GM19468 (cell line): ENCODE measurements around the gene FNBP1L.
"Not testable (repeated sequence)": the region's sequence is repeated elsewhere in the genome, so short reads cannot be mapped to it uniquely, and the experiment has no call there.

ENCODE experiments used
- ATAC-seq: cut with Tn5 transposase; IDR thresholded peaks from one replicate; pipeline ENCODE4 v1.9.1; 2021; ENCODE audit warnings: mild to moderate bottlenecking, moderate library complexity, moderate number of reproducible peaks; ENCODE audit not compliant: unreplicated experiment; ENCODE audit errors: extremely low read depth

Gene FNBP1L

GRCh38 chr1:93585059-93585966 lies 137.4 kb downstream of the FNBP1L start:
- ATAC-seq = no peak

- no peak for ATAC-seq
These were observed 139.4 kb downstream of the FNBP1L start for GRCh38 chr1:93587354-93587753.

DNA sequence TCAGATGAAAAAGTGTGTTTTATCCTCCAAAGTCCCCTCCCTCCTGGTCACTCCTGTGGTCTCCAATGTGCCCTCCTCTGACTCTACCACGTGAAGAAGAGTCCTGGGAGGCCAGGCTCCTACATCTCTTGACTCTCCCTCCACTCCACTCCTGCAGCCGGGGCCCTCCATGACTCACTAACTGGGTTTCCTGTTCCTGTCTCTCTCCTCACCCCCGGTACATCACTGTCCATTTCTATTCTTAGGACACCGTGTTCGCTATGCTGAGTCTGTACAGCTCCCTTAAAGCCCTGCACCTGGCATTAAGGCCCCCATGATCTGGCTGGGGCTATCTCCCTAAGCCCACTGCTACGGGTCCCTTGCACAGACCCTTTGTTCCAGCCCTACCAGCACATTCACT lies 140.3 kb downstream of the FNBP1L start:
- no peak for ATAC-seq

DNA sequence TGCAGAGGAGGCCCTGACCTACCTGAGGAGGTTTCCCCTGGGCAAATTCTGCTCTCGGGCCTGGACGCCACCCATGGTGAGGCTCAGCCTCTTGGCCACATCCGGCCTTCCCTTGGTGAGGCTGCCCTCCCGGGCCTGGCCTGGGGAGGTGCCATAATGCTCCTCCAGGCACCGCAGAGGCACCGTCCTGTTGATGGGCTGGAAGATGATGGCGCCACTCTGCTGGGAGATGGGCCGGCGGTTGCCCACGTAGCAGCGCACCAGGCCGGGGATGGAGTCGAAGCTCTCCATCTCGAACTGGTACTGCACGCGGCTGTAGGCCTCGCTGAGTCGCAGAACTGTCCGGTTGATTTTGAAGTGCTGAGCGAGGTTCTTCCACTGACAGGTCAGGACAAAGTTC lies 141.0 kb downstream of the FNBP1L start:
- no peak for ATAC-seq

DNA sequence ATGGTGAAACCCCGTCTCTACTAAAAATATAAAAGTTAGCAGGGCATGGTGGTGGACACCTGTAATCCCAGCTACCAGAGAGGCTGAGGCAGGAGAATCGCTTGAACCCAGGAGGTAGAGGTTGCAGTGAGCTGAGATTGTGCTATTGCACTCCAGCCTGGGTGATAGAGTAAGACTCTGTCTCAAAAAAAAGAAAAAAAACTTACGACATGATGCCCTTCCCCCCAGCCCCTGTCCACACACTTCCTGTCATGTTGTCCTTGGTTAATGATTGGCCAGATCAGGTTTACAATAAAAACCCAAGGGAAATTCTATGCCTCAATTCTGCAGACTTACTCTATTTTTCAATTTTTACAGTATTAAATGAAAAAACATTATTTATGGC lies 143.4 kb downstream of the FNBP1L start:
- ATAC-seq = not testable (repeated sequence)

GRCh38 chr1:93591676-93592550 lies 144.0 kb downstream of the FNBP1L start:
- peak; percentile 81 for ATAC-seq

- ATAC-seq = no peak
These were observed 144.6 kb downstream of the FNBP1L start for GRCh38 chr1:93592551-93592949.

DNA sequence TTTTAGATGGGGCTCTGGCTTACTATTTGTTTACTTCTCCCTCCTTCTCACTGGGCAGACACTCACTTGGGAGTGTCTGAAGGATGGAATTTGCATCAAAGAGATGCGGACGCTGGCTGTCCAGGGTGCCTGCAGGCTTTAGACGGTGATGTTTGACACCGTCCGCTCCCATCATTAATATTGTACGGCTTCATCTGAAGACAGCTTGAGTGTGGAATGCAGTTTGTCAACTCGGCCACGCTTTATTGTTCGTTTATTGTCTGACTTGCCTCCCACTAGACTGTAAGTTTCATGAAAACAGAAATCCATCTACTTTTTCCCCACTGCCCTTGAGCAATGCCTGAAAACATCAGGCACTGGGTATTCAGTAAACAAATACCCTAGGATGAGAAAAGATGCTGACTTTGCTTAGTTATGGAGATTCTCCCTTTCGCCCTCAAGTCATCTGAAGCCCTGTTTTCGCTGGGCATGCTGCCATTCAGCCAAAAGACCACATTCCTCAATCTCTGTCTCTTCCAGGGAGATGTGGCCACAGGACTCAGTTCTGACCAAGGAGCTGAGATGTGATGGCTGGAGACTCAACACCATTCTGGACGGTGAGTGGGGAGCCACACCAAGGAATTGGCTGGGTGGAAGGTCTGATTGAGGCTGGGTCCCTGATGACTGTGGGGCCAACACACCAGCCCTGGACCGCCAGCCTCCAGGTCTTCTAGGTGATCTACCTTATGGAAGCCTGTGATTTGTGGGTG lies 146.1 kb downstream of the FNBP1L start:
- ATAC-seq = no peak

- no peak for ATAC-seq
These were observed 146.6 kb downstream of the FNBP1L start for GRCh38 chr1:93594603-93594880.

- no peak for ATAC-seq
These were observed 147.3 kb downstream of the FNBP1L start for GRCh38 chr1:93595266-93595665.

- no peak for ATAC-seq
These were observed 147.8 kb downstream of the FNBP1L start for GRCh38 chr1:93595743-93596142.

DNA sequence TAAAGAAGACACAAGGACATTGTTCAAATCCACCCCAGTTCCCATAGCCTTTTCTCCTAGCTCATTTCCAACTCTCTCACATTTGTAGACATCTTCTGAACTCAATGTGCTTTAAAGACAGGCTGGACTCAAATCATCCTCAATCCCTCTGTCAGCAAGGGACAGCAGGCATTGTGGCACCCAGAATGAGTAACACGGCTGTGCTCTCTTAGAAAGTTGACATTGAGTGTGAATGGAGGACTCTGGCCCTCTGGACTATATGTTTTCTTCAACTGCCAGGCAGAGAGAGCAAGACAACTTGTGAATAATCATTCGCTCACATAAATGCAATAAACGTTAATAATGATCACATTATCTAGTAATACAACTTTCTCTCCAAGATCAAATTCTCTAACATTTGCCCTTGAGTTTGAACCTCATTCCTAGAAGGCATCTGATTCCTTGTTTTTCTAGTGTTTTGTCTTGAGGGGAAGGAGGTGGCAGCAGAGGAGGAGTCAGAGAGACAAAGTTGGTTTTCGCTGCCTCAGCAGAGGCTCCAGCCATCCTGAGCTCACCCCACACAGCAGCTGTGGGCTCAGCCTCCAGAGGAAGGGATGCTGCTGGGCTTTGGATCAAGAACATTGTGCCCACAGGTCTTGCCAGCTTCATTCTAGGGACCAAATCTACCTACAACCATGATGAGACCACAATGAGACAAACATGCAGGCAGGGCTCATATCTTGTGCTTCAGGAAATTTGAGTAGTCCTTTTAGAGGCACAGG lies 148.6 kb downstream of the FNBP1L start:
- no peak for ATAC-seq

GRCh38 chr1:93597709-93598108 lies 149.8 kb downstream of the FNBP1L start:
- ATAC-seq = no peak

- ATAC-seq = no peak
These were observed 150.5 kb downstream of the FNBP1L start for GRCh38 chr1:93598396-93598795.

- ATAC-seq = no peak
These were observed 151.0 kb downstream of the FNBP1L start for GRCh38 chr1:93598861-93599439.

DNA sequence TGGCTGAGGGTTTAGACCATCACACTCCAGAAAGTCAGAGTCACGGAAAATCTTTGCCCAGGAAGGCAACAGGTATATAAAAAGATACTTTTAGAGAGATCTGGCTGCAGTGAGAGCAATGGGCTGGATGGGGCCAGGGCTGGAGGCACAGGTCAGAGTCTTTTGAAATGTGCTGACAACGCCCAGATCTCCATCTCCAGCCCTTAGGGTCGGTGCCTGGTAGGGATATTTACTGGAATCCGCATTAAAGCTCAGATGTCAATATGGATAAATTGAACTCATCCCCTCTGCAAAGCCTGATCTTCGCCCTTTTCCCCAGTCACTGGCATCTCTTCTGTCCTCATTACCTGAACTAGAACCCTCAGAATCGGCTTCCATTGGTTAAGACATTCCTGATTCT lies 151.6 kb downstream of the FNBP1L start:
- no peak for ATAC-seq

- no peak for ATAC-seq
These were observed 152.7 kb downstream of the FNBP1L start for GRCh38 chr1:93600663-93601062.

DNA sequence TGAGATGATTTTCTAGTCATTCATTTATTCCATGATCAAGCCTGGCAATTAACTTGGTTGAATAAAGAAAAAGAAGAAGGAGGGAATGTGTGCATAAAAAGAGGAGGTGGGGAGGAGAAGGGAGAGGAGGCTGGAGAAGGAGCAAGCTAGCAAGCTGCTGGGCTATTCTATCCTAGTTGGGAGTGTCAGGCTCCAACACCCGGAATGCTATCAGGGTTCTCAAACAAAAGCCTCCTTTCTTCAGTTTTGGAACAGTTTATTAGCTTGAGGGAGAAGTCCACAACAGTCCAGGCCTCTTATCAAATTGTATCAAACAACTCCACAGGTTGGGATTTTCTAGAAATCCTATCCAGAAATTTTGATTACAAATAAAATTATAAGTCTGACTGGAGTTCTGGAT lies 153.8 kb downstream of the FNBP1L start:
- ATAC-seq = no peak

DNA sequence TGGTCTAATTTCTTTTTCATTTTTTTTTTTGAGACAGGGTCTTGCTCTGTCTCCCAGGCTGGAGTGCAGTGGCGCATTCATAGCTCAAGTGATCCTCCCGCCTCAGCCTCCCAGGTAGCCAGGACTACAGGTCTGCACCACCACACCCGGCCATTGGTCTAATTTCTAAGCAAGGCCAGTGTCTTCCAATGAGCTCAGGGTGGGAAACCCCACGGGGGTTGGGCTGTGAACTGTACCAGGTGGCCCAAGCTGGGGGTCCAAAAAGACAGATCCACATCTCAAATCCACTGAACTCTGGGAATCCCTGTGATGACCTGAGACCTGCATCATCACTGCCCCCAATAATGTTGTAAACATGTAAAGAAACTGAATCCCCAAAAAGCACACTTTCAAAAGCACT lies 154.2 kb downstream of the FNBP1L start:
- ATAC-seq = no peak

GRCh38 chr1:93603106-93603505 lies 155.2 kb downstream of the FNBP1L start:
- no peak for ATAC-seq
